Measurements from ENCODE around the gene ZC3H14.

DNA sequence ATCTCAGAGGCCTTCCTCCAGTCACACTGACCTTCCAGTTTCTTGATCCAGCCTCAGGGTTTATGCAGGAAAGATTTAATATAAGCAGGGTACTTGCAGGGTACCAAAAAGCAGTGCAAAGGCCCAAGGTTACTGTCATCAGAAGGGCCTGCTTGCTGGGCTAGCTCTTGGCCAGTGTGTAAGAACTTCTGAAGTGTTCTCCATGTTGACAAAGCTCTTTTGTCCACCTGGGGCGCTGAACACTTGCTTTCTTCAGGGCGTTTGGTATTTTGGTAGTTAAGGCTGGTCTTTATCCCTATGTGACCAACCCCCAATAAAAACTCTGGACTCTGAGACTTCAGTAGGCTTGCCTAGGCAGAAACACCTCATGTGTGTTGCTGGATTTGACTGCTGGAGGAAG, 69.7 kb downstream of the ZC3H14 start:
- TF ChIP-seq, protein P1, sequence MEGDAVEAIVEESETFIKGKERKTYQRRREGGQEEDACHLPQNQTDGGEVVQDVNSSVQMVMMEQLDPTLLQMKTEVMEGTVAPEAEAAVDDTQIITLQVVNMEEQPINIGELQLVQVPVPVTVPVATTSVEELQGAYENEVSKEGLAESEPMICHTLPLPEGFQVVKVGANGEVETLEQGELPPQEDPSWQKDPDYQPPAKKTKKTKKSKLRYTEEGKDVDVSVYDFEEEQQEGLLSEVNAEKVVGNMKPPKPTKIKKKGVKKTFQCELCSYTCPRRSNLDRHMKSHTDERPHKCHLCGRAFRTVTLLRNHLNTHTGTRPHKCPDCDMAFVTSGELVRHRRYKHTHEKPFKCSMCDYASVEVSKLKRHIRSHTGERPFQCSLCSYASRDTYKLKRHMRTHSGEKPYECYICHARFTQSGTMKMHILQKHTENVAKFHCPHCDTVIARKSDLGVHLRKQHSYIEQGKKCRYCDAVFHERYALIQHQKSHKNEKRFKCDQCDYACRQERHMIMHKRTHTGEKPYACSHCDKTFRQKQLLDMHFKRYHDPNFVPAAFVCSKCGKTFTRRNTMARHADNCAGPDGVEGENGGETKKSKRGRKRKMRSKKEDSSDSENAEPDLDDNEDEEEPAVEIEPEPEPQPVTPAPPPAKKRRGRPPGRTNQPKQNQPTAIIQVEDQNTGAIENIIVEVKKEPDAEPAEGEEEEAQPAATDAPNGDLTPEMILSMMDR (IDR thresholded peaks at IDR 0.05; ENCODE audit: borderline replicate concordance, extremely low read depth, low read length, poor library complexity, severe bottlenecking) = no peak
- TF ChIP-seq EZH2 (IDR thresholded peaks at IDR 0.05; ENCODE audit: borderline replicate concordance, low read depth, low read length, severe bottlenecking) = no peak

All from DND-41 (cell line).